ENCODE data around the gene GUCY1A1. TPM values are rescaled to one million over a fixed set of nuclear protein-coding genes. Genes with fewer than 3 reads are reported as not detected.

The GUCY1A1 gene, protein sequence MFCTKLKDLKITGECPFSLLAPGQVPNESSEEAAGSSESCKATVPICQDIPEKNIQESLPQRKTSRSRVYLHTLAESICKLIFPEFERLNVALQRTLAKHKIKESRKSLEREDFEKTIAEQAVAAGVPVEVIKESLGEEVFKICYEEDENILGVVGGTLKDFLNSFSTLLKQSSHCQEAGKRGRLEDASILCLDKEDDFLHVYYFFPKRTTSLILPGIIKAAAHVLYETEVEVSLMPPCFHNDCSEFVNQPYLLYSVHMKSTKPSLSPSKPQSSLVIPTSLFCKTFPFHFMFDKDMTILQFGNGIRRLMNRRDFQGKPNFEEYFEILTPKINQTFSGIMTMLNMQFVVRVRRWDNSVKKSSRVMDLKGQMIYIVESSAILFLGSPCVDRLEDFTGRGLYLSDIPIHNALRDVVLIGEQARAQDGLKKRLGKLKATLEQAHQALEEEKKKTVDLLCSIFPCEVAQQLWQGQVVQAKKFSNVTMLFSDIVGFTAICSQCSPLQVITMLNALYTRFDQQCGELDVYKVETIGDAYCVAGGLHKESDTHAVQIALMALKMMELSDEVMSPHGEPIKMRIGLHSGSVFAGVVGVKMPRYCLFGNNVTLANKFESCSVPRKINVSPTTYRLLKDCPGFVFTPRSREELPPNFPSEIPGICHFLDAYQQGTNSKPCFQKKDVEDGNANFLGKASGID
- total RNA-seq, result 19.8 TPM

DNA sequence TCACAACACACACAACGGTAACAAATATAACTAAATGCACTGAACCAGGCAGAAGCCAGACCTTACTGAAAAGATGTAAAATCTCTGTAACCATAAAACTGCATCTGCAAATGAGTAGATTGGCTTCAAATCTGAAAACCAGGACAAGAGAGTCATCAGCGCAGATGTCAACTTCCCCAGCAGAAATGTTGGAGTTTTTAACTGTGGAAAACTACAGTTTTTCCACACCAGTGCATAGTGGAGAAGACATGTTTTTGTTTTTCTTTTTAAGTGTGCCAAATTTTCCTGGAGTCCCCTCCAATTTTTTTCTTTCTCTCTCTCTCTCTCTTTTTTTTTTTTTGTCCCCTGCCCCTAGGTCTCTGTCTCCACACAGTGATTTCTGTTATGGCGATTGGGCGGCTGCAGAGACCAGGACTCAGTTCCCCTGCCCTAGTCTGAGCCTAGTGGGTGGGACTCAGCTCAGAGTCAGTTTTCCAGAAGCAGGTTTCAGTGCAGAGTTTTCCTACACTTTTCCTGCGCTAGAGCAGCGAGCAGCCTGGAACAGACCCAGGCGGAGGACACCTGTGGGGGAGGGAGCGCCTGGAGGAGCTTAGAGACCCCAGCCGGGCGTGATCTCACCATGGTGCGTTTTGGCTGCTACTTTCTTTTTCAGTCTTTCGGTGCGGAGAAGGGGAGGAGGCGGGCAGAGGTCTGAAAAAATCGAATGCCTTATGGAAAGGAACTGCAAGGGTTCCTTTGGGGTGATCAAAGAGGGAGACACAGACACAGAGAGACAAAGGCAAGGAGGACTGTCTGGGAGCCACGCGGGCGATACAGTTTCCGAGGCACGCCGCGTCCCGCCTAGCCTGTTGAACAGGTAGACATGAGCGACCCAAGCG, at the start of gene GUCY1A1:
Gene GUCY1A1 (plus strand): TSS at position 505 of the 878 bp plus-strand sequence. CDS start 30,020 bp downstream, outside the sequence.
- no peaks in the 10 kb centered on the region for H3K9me3 ChIP-seq (ENCODE audit: control insufficient read depth in 3 of 3, low read length in 3 of 3)
- H3K27ac ChIP-seq (ENCODE audit: low read depth, low read length), result peak within 1 kb of the TSS; percentile 59
- peaks cover 4 to 8% (median 6%) of the 10 kb centered on the region in 3 donors for H3K4me1 ChIP-seq (ENCODE audit: control insufficient read depth in 3 of 3, insufficient read depth in 3 of 3, low read length in 3 of 3)
- H3K36me3 ChIP-seq (ENCODE audit: control insufficient read depth in 3 of 3, insufficient read depth in 3 of 3, low read length in 3 of 3), result no peaks in the 10 kb centered on the region
- H3K4me3 ChIP-seq (ENCODE audit: low read length in 3 of 3), result peak within 1 kb of the TSS; percentile 75 to 77 (median 76)
- H3K9ac ChIP-seq (ENCODE audit: low read depth in 1 of 3, low read length in 3 of 3), result peak within 1 kb of the TSS; percentile 62 to 71 (median 71)
- peaks cover 0 to 6% (median 5%) of the 10 kb centered on the region in 3 donors for H3K27me3 ChIP-seq (ENCODE audit: control insufficient read depth in 3 of 3, insufficient read depth in 3 of 3, low read length in 3 of 3)

DNA sequence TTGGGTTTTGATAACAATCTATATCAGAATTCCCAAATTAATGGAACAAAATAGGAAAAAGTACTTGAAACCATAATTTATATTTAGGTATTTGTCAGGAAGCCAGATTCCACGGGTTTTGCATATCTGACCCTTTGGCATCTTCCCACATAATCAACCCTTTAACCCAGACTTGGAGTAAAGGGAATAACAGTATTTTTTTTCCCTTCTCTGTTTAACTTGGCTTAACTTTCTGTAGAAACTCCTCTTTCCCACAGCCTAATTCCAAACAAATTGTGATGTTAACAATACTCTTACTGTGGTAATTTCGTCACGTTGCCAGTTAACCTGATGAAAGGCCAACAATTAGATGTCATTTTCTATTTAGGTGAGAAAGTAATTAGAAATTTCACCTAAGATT, 49.4 kb upstream of the GUCY1A1 start:
- H3K36me3 ChIP-seq (ENCODE audit: control insufficient read depth in 3 of 3, insufficient read depth in 3 of 3, low read length in 3 of 3), result no peaks in the 10 kb centered on the region
- H3K4me1 ChIP-seq (ENCODE audit: control insufficient read depth in 3 of 3, insufficient read depth in 3 of 3, low read length in 3 of 3), result no peaks in the 10 kb centered on the region
- no peak overlapping the region for H3K27ac ChIP-seq (ENCODE audit: low read depth, low read length)
- H3K9ac ChIP-seq (ENCODE audit: low read depth in 1 of 3, low read length in 3 of 3), result no peak overlapping the region
- H3K4me3 ChIP-seq (ENCODE audit: low read length in 3 of 3), result no peak overlapping the region
- H3K9me3 ChIP-seq (ENCODE audit: control insufficient read depth in 3 of 3, low read length in 3 of 3), result no peaks in the 10 kb centered on the region
- no peaks in the 10 kb centered on the region for H3K27me3 ChIP-seq (ENCODE audit: control insufficient read depth in 3 of 3, insufficient read depth in 3 of 3, low read length in 3 of 3)

DNA sequence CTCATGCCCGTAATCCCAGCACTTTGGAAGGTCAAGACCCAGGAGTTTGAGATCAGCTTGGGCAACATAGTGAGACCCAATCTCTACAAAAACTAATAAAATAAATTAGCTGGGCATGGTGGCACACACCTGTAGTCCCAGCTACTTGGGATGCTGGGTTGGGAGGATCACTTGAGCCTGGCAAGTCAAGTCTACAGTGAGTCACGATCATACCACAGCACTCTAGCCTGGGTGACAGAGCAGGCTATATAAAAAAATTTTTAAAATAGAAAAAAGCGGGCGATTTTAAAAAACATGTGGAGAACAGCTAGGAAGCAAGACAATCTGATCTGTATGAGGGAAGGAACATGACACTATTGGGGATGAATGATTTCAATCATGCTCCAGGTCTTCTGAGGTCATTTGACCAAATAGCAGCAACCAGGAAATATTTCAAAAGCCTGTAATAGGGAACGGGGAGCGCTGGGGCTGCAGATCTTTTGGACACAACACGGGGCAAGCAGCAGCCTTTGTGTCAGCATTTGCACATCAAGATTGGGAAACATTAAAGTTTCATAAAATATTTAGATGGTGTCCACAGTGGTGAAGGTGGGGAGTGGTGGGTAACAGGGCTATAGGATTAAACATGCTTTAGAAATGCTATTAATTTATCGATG, 48.3 kb upstream of the GUCY1A1 start:
- Histone ChIP-seq H3K9ac (ENCODE audit: low read depth in 1 of 3, low read length in 3 of 3) (no peak overlapping the region), H3K4me1 (ENCODE audit: control insufficient read depth in 3 of 3, insufficient read depth in 3 of 3, low read length in 3 of 3) (no peaks in the 10 kb centered on the region), H3K4me3 (ENCODE audit: low read length in 3 of 3) (no peak overlapping the region), H3K27ac (ENCODE audit: low read depth, low read length) (no peak overlapping the region), H3K27me3 (ENCODE audit: control insufficient read depth in 3 of 3, insufficient read depth in 3 of 3, low read length in 3 of 3) (no peaks in the 10 kb centered on the region), H3K9me3 (ENCODE audit: control insufficient read depth in 3 of 3, low read length in 3 of 3) (no peaks in the 10 kb centered on the region), H3K36me3 (ENCODE audit: control insufficient read depth in 3 of 3, insufficient read depth in 3 of 3, low read length in 3 of 3) (no peaks in the 10 kb centered on the region)

GRCh38 chr4:155620637-155621036, 46.0 kb upstream of the GUCY1A1 start:
- Histone ChIP-seq H3K9me3 (ENCODE audit: control insufficient read depth in 3 of 3, low read length in 3 of 3) (no peaks in the 10 kb centered on the region), H3K36me3 (ENCODE audit: control insufficient read depth in 3 of 3, insufficient read depth in 3 of 3, low read length in 3 of 3) (no peaks in the 10 kb centered on the region), H3K27me3 (ENCODE audit: control insufficient read depth in 3 of 3, insufficient read depth in 3 of 3, low read length in 3 of 3) (no peaks in the 10 kb centered on the region), H3K4me1 (ENCODE audit: control insufficient read depth in 3 of 3, insufficient read depth in 3 of 3, low read length in 3 of 3) (no peaks in the 10 kb centered on the region), H3K27ac (ENCODE audit: low read depth, low read length) (no peak overlapping the region), H3K4me3 (ENCODE audit: low read length in 3 of 3) (no peak overlapping the region), H3K9ac (ENCODE audit: low read depth in 1 of 3, low read length in 3 of 3) (no peak overlapping the region)

GRCh38 chr4:155624478-155624877, 42.2 kb upstream of the GUCY1A1 start:
- no peaks in the 10 kb centered on the region for H3K36me3 ChIP-seq (ENCODE audit: control insufficient read depth in 3 of 3, insufficient read depth in 3 of 3, low read length in 3 of 3)
- H3K9me3 ChIP-seq (ENCODE audit: control insufficient read depth in 3 of 3, low read length in 3 of 3), result no peaks in the 10 kb centered on the region
- no peaks in the 10 kb centered on the region for H3K27me3 ChIP-seq (ENCODE audit: control insufficient read depth in 3 of 3, insufficient read depth in 3 of 3, low read length in 3 of 3)
- no peaks in the 10 kb centered on the region for H3K4me1 ChIP-seq (ENCODE audit: control insufficient read depth in 3 of 3, insufficient read depth in 3 of 3, low read length in 3 of 3)
- no peak overlapping the region for H3K9ac ChIP-seq (ENCODE audit: low read depth in 1 of 3, low read length in 3 of 3)
- no peak overlapping the region for H3K4me3 ChIP-seq (ENCODE audit: low read length in 3 of 3)
- H3K27ac ChIP-seq (ENCODE audit: low read depth, low read length), result no peak overlapping the region

GRCh38 chr4:155626561-155626960, 40.1 kb upstream of the GUCY1A1 start:
- Histone ChIP-seq H3K4me3 (ENCODE audit: low read length in 3 of 3) (no peak overlapping the region), H3K9ac (ENCODE audit: low read depth in 1 of 3, low read length in 3 of 3) (no peak overlapping the region), H3K4me1 (ENCODE audit: control insufficient read depth in 3 of 3, insufficient read depth in 3 of 3, low read length in 3 of 3) (no peaks in the 10 kb centered on the region), H3K36me3 (ENCODE audit: control insufficient read depth in 3 of 3, insufficient read depth in 3 of 3, low read length in 3 of 3) (no peaks in the 10 kb centered on the region), H3K27ac (ENCODE audit: low read depth, low read length) (no peak overlapping the region), H3K27me3 (ENCODE audit: control insufficient read depth in 3 of 3, insufficient read depth in 3 of 3, low read length in 3 of 3) (no peaks in the 10 kb centered on the region), H3K9me3 (ENCODE audit: control insufficient read depth in 3 of 3, low read length in 3 of 3) (no peaks in the 10 kb centered on the region)

DNA sequence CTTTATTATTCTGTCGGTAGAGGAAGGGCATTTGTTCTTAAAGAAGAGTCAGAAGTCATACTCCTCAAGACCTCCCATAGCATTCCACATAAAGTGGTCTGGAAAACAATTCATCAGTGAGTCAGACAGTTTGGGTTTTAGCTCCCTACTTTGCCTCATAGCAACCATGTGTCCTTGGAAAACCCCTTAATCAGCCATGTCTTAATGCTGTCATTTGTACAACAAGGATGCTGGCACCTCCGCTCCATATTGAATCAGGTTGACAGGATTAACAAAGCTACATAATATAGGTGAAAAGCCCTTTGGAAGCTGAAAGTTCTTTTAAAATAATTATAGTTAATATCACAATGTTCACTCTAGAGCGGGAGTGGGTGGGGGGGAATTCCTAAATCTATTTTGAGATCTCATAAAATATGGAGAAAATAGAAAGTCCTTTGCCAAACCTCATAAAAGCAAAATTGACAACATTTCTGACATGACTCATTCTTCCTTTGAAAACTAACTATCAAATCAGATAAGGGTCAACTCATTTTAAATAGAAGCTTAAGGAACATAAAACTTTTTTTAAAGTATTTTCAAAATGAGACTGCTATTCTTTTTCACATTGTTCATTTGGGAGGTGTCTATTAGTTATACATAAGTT, 37.3 kb upstream of the GUCY1A1 start:
- no peak overlapping the region for H3K9ac ChIP-seq (ENCODE audit: low read depth in 1 of 3, low read length in 3 of 3)
- H3K27ac ChIP-seq (ENCODE audit: low read depth, low read length), result no peak overlapping the region
- H3K36me3 ChIP-seq (ENCODE audit: control insufficient read depth in 3 of 3, insufficient read depth in 3 of 3, low read length in 3 of 3), result no peaks in the 10 kb centered on the region
- no peak overlapping the region for H3K4me3 ChIP-seq (ENCODE audit: low read length in 3 of 3)
- H3K9me3 ChIP-seq (ENCODE audit: control insufficient read depth in 3 of 3, low read length in 3 of 3), result no peaks in the 10 kb centered on the region
- H3K4me1 ChIP-seq (ENCODE audit: control insufficient read depth in 3 of 3, insufficient read depth in 3 of 3, low read length in 3 of 3), result no peaks in the 10 kb centered on the region
- no peaks in the 10 kb centered on the region for H3K27me3 ChIP-seq (ENCODE audit: control insufficient read depth in 3 of 3, insufficient read depth in 3 of 3, low read length in 3 of 3)

DNA sequence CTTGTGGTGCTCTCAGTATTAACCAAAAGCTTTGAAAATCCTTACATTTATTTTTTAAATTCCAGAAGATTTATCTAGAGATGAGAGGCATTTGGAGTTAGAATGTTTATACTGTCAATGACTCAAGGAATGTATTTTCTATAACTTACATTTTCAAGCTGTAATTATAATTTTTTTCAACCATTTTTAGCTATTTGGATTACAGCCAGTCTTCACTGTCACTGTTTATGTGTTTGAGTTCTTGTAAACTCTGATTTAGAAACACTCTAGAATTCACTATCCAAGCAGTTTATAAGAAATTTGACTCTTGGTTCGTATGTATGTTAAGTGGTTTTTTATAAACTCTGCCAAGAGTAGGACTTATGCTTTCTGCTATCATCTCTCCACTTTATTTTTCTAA, 36.7 kb upstream of the GUCY1A1 start:
- Histone ChIP-seq H3K27ac (ENCODE audit: low read depth, low read length) (no peak overlapping the region), H3K27me3 (ENCODE audit: control insufficient read depth in 3 of 3, insufficient read depth in 3 of 3, low read length in 3 of 3) (no peaks in the 10 kb centered on the region), H3K9me3 (ENCODE audit: control insufficient read depth in 3 of 3, low read length in 3 of 3) (no peaks in the 10 kb centered on the region), H3K9ac (ENCODE audit: low read depth in 1 of 3, low read length in 3 of 3) (no peak overlapping the region), H3K4me3 (ENCODE audit: low read length in 3 of 3) (no peak overlapping the region), H3K4me1 (ENCODE audit: control insufficient read depth in 3 of 3, insufficient read depth in 3 of 3, low read length in 3 of 3) (no peaks in the 10 kb centered on the region), H3K36me3 (ENCODE audit: control insufficient read depth in 3 of 3, insufficient read depth in 3 of 3, low read length in 3 of 3) (no peaks in the 10 kb centered on the region)

DNA sequence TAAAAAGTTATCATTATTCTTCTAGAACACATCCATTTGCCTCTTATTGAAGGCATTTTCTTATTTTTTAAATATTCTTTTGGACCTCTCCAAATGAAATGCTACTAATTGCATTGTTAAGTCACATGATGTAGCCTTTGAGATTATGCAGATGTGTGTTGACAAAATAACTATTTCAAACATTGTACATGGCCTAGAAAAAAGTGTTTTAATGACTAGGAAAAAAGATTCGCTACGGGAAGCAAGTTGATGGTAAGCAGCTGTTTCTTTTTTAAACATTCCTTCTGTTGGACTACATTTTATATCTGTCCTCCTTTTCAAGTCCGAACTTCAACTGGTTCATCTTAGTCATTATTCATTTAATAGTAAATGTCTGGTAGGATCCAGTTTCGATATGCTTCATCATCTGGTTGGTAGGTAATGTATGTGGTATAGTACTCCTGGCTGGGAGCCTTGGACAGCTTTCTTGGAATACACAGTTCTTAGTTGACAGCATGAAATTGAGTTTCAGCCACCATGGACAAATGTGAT, 34.3 kb upstream of the GUCY1A1 start:
- Histone ChIP-seq H3K9me3 (ENCODE audit: control insufficient read depth in 3 of 3, low read length in 3 of 3) (no peaks in the 10 kb centered on the region), H3K9ac (ENCODE audit: low read depth in 1 of 3, low read length in 3 of 3) (no peak overlapping the region), H3K27me3 (ENCODE audit: control insufficient read depth in 3 of 3, insufficient read depth in 3 of 3, low read length in 3 of 3) (no peaks in the 10 kb centered on the region), H3K4me1 (ENCODE audit: control insufficient read depth in 3 of 3, insufficient read depth in 3 of 3, low read length in 3 of 3) (no peaks in the 10 kb centered on the region), H3K36me3 (ENCODE audit: control insufficient read depth in 3 of 3, insufficient read depth in 3 of 3, low read length in 3 of 3) (no peaks in the 10 kb centered on the region), H3K4me3 (ENCODE audit: low read length in 3 of 3) (no peak overlapping the region), H3K27ac (ENCODE audit: low read depth, low read length) (no peak overlapping the region)
